Measurements from ENCODE around the gene BIRC7.

DNA sequence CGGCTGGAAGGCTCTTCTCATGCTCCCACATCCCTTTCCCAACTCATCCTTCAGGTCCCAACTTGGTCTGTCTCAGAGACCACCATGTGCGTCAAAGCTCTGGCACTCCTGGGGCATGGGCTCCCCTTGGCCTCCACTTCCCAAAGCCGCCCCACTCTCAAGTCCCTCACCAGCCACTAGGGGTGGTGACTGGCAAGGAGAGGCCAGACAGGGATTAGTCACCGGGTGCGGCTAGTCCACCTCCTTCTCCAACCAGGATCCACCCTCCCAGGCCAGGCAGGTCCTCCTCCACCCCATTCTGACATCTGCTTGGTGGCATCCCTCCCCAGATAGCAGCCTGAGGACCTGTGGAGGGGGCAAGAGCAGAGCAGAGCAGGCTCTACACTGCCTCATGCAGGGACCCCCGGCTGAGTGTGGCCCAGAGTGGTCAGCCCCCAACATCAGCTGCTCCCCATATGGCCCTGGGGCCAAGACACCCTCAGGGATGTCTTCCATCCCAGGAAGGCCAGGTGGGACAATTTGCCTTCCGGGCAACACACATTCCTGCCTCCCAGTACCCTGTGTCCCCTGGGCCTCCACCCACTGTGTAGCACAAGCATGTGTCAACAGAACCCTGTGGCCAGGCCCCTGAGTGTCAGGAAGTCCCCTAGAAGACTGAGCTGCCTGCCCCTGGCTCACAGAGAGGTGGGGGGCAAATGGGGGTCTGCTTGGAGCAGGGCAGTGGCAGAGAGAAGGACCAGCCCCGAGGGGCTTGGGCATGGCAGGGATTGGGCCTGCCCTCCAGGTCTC is 49.0 kb upstream of the BIRC7 start:
- TF ChIP-seq, protein P1, sequence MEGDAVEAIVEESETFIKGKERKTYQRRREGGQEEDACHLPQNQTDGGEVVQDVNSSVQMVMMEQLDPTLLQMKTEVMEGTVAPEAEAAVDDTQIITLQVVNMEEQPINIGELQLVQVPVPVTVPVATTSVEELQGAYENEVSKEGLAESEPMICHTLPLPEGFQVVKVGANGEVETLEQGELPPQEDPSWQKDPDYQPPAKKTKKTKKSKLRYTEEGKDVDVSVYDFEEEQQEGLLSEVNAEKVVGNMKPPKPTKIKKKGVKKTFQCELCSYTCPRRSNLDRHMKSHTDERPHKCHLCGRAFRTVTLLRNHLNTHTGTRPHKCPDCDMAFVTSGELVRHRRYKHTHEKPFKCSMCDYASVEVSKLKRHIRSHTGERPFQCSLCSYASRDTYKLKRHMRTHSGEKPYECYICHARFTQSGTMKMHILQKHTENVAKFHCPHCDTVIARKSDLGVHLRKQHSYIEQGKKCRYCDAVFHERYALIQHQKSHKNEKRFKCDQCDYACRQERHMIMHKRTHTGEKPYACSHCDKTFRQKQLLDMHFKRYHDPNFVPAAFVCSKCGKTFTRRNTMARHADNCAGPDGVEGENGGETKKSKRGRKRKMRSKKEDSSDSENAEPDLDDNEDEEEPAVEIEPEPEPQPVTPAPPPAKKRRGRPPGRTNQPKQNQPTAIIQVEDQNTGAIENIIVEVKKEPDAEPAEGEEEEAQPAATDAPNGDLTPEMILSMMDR (optimal IDR thresholded peaks at IDR 0.05 in 1 of 3, IDR thresholded peaks at IDR 0.05 in 1 of 3, conservative IDR thresholded peaks at IDR 0.05 in 1 of 3; ENCODE audit: extremely low read depth in 1 of 3, insufficient read depth in 2 of 3, low read length in 3 of 3), result peak; percentile 17 to 74 (median 40)
- TF ChIP-seq EZH2 (IDR thresholded peaks at IDR 0.05; ENCODE audit: low read length), result no peak
